Bronchial smooth muscle cell (primary cell): ENCODE measurements around the gene ARVCF. TPM values are rescaled to one million over a fixed set of nuclear protein-coding genes. Genes with fewer than 3 reads are reported as not detected.

Source experiments
- total RNA-seq: library from RNA; depleted of rRNA; stranded (reverse); fragments of >200 nt; gene quantifications from 2 replicates; pipeline ENCODE4 v1.2.1, GENCODE V29; 2014

The ARVCF gene, protein sequence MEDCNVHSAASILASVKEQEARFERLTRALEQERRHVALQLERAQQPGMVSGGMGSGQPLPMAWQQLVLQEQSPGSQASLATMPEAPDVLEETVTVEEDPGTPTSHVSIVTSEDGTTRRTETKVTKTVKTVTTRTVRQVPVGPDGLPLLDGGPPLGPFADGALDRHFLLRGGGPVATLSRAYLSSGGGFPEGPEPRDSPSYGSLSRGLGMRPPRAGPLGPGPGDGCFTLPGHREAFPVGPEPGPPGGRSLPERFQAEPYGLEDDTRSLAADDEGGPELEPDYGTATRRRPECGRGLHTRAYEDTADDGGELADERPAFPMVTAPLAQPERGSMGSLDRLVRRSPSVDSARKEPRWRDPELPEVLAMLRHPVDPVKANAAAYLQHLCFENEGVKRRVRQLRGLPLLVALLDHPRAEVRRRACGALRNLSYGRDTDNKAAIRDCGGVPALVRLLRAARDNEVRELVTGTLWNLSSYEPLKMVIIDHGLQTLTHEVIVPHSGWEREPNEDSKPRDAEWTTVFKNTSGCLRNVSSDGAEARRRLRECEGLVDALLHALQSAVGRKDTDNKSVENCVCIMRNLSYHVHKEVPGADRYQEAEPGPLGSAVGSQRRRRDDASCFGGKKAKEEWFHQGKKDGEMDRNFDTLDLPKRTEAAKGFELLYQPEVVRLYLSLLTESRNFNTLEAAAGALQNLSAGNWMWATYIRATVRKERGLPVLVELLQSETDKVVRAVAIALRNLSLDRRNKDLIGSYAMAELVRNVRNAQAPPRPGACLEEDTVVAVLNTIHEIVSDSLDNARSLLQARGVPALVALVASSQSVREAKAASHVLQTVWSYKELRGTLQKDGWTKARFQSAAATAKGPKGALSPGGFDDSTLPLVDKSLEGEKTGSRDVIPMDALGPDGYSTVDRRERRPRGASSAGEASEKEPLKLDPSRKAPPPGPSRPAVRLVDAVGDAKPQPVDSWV
- total RNA-seq = 9.1 and 10.7 TPM in 2 replicates

DNA sequence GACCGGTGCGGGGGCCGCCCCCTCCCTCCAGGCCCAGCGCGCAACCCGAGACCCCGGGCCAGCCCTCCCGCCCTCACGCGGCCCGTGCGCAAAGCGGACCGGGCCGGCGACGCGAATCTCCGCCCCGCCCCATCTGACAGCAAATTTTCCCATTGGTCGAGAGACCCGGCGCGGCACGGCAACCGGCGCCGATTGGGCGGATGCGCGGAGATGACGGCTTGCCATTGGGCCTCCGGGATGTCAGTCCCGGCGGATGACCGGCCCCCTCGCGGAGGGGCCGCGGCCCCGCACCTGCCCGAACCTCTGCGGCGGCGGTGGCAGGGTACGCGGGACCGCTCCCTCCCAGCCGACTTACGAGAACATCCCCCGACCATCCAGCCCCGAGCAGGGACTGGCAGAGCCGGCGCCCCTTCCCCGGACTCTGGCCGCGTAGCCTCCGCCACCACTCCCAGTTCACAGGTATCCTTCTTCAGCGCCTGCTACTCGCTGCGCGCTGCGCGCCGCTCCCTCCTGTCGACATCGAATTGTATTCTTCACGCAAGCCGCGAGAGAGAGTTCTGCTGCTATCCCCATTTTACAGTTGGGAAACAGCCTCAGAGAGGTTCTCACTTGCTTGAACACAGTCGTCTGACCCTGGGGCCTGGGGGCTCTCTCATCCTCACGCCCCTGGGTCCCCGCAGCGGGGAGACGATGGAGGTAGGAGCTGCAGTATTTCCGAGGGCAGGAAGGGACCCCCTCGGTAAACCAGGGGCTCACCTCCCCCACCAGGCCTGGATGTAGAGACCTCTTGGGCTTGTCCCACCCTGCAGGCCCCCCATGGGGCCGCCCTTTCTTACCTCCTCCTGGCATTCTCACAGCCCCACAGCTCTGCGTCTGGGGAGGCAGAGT, at the start of gene ARVCF:
ARVCF (minus strand) TSS at position 90 of the 888 bp plus-strand sequence. CDS start 26,029 bp downstream, outside the sequence.

DNA sequence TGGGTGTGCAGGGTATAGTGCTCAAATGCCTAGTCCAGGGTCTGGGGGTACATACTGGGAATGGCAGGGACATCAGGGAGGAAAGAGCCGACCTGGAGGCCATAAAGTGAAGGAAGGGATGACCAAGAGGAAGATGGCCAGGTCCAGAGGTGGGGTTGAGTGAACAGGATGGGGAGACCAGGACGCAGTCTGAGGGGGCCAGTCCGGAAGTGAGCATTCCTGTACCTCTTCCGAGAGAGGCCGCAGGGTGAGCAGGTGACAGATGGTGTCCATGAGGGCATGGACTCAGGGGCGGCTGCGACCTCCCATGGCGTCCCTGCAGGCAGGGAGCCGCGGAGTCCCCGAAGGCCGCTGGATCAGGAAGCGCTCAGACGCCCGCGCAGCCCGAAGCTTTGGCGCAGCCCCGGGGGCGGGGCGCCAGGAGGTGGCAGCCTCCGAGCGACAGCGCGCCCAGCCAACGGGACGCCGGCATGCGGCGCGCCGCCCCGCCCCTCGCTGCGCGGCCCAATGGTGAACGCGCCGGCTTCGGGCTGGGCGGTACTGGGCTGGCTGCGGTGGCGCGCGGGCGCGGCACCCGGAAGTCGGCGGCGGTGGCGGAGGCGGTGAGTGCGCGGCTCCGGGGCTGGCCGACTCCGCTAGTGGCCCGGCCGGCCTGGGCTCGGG, 4.0 kb upstream of the ARVCF start, which contains the start of gene TANGO2:
TANGO2 (plus strand) TSS at position 578 of the 663 bp plus-strand sequence. CDS start 15,689 bp downstream, outside the sequence.

DNA sequence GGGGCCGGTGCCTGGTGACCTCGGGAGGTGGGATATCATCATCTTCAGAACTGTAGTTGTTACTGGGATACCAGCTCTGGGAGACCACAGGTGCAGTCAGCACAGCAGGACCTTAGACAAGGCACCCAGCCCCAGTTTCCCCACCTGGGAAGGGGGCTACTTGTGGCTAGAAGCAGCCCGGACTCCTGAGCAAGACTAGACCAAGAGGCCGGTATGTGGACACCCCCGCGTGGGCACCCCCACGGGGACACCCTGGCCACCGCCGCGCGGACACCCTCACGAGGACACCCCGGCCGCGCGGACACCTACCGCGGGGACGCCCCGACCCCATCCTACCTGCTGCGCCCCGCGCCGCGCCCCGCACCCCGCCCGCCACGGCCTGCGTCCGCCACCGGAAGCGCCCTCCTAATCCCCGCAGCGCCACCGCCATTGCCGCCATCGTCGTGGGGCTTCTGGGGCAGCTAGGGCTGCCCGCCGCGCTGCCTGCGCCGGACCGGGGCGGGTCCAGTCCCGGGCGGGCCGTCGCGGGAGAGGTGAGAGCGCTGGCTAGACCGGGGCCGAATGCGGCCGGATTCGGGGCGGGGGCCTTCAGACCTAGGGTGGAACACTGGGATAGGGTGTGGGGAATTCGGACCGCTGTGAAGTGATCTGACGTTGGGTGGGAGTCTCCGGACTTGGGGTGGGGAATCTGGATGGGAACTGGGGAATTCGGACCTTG, 75.1 kb downstream of the ARVCF start, which contains the start of the genes COMT and TXNRD2:
COMT (plus strand) TSS at position 408 of the 718 bp plus-strand sequence. CDS start 20,755 bp downstream, outside the sequence.
TXNRD2 (minus strand) TSS at position 454 of the 718 bp plus-strand sequence; CDS start at position 439, 15 bp downstream.

Other genes starting within 250 kb of the ARVCF start
- 4.2 and 4.3 TPM in 2 replicates for gene GNB1L, start 161.9 kb downstream of the ARVCF start, total RNA-seq
- 3.6 and 5.1 TPM in 2 replicates for gene RTL10, start 161.9 kb downstream of the ARVCF start, total RNA-seq
- 131 and 234 TPM in 2 replicates for gene COMT, start 75.1 kb downstream of the ARVCF start, total RNA-seq
- gene TXNRD2, start 75.0 kb downstream of the ARVCF start, total RNA-seq = 18.6 and 21.9 TPM in 2 replicates
- 28.1 and 32.5 TPM in 2 replicates for gene TANGO2, start 4.3 kb upstream of the ARVCF start, total RNA-seq
- 26.3 and 33.0 TPM in 2 replicates for gene DGCR8, start 63.4 kb upstream of the ARVCF start, total RNA-seq
- 91.0 and 101 TPM in 2 replicates for gene RANBP1, start 99.3 kb upstream of the ARVCF start, total RNA-seq
- 41.6 and 42.6 TPM in 2 replicates for gene TRMT2A, start 100.4 kb upstream of the ARVCF start, total RNA-seq
- gene ZDHHC8, start 115.0 kb upstream of the ARVCF start, total RNA-seq = 3.5 and 7.5 TPM in 2 replicates
- not detected in 2 replicates for gene CCDC188, start 134.2 kb upstream of the ARVCF start, total RNA-seq